Thymus (tissue), 11 donors: ENCODE measurements around the gene ASTN1. TPM values are rescaled to one million over a fixed set of nuclear protein-coding genes. Genes with fewer than 3 reads are reported as not detected.

Experiments
- DNase-seq, 9 donors: peaks; one replicate each; pipeline ENCODE4 v3.0.0-alpha.2; 2013; ENCODE audit warnings: low spot score in 9 of 9, low read depth in 6 of 9, missing footprints in 1 of 9
- H3K27ac ChIP-seq, 2 donors: one replicate each; pipeline ENCODE4 v1.5.1; 2013; ENCODE audit warnings: control low read depth in 1 of 2, low read depth in 1 of 2, low read length in 1 of 2, mild to moderate bottlenecking in 1 of 2, moderate library complexity in 1 of 2
- H3K27me3 ChIP-seq, 2 donors: one replicate each; pipeline ENCODE4 v1.5.1; 2013; ENCODE audit warnings: low read length in 1 of 2; ENCODE audit not compliant: control insufficient read depth in 2 of 2, insufficient read depth in 1 of 2
- H3K36me3 ChIP-seq, 2 donors: one replicate each; pipeline ENCODE4 v1.5.1; 2013; ENCODE audit warnings: low read length in 1 of 2, mild to moderate bottlenecking in 1 of 2, moderate library complexity in 1 of 2; ENCODE audit not compliant: control insufficient read depth in 2 of 2, insufficient read depth in 2 of 2
- H3K4me1 ChIP-seq, 2 donors: one replicate each; pipeline ENCODE4 v1.5.1; 2013; ENCODE audit warnings: low read length in 2 of 2; ENCODE audit not compliant: control insufficient read depth in 2 of 2, insufficient read depth in 2 of 2
- H3K4me3 ChIP-seq, 2 donors: one replicate each; pipeline ENCODE4 v1.5.1; 2013; ENCODE audit warnings: low read length in 2 of 2, control low read depth in 1 of 2, mild to moderate bottlenecking in 1 of 2
- H3K9me3 ChIP-seq, 2 donors: one replicate each; pipeline ENCODE4 v1.5.1; 2013; ENCODE audit warnings: low read length in 1 of 2, mild to moderate bottlenecking in 1 of 2; ENCODE audit not compliant: control insufficient read depth in 2 of 2, insufficient read depth in 1 of 2
- WGBS: extraction: QIAGEN DNeasy Blood & Tissue Kit; methylation state at CpG from one replicate; pipeline ENCODE4 v1.1.7; 2013; 5-methylcytosine and 5-hydroxymethylcytosine counted together
- polyA plus RNA-seq: library from polyadenylated mRNA; stranded (reverse); fragments of 200-250 nt; gene quantifications from one replicate; pipeline ENCODE4 v1.2.3, GENCODE V29; 2013
- total RNA-seq: library from RNA; stranded (reverse); fragments of 120-200 nt; gene quantifications from one replicate; pipeline ENCODE4 v1.2.4, GENCODE V29; 2013
- donor health status: healthy.

The ASTN1 gene
- total and polyA plus RNA-seq, 2 donors, result 0.09 to 0.24 TPM

DNA sequence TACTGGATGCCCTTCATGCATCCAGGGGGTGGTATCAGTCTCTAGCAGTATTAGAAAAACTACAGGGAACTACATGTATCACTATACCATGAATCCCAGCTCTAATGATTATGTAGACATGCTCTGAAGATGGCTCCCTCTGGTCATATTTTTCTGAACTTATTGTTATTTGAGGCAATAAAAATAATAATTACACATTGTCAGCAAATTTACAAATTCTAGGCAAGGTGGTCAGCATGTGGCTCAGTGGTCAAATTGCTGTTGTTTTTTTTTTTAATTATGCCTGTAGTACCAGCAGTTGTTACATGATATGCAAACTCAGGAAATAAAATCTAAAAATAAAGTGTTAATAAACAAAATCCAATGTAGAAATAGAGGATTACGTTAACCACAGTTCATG, 22.5 kb downstream of the ASTN1 start:
- WGBS, result 85% methylated on average over 1 of the region's 1 CpG
- H3K4me1 ChIP-seq, result no peaks in the 10 kb centered on the region
- no peaks in the 10 kb centered on the region for H3K36me3 ChIP-seq
- no peaks in the 10 kb centered on the region for H3K27me3 ChIP-seq
- H3K9me3 ChIP-seq, result no peaks in the 10 kb centered on the region
- no peak overlapping the region for H3K27ac ChIP-seq
- no peak for DNase-seq
- H3K4me3 ChIP-seq, result no peak overlapping the region

DNA sequence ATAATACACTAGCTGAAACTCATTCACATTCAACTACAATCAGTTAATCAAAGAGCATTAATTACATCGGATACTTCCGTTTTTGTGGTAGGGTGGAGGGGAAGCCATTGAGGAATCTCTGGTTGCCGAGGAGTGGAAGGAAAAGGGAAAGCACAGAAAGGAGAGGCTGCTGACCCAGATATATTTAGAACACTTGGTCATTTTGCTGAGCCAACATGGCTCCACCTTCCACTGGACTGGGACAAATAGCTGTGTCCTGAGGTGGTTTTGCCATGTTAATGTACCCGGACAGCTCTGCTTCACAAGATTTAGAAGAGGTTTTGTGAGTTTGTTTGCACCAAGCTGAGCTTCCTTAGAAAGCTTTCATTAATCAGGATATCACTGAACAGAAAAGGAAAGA, 26.2 kb downstream of the ASTN1 start:
- DNase-seq, result no peak
- H3K9me3 ChIP-seq, result no peaks in the 10 kb centered on the region
- no peaks in the 10 kb centered on the region for H3K36me3 ChIP-seq
- no peak overlapping the region for H3K27ac ChIP-seq
- WGBS, result 91% methylated on average over 4 of the region's 4 CpGs
- H3K27me3 ChIP-seq, result no peaks in the 10 kb centered on the region
- no peak overlapping the region for H3K4me3 ChIP-seq
- no peaks in the 10 kb centered on the region for H3K4me1 ChIP-seq

DNA sequence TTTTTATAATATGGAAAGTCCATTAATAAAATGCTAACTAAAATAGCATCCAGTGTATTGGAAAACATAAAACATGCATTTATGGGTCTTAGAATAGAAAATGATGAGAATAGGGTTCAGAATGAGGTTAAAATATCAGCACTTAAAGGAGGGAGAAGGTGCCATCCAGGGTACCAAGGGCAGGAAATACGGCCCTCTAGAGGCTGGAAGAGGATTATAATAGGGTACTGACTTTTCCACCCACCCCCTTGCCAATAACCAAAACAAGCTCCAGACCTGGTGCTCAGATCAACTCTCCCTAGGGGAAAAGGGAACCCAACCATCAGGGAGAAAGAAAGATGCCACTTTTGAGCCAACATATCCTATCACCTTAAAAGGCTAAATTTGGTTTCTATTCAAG, 26.7 kb downstream of the ASTN1 start:
- Histone ChIP-seq H3K9me3 (no peaks in the 10 kb centered on the region), H3K4me1 (no peaks in the 10 kb centered on the region), H3K36me3 (no peaks in the 10 kb centered on the region), H3K27ac (no peak overlapping the region), H3K27me3 (no peaks in the 10 kb centered on the region), H3K4me3 (no peak overlapping the region)
- WGBS, result 62% methylated on average over 1 of the region's 1 CpG
- DNase-seq, result no peak

DNA sequence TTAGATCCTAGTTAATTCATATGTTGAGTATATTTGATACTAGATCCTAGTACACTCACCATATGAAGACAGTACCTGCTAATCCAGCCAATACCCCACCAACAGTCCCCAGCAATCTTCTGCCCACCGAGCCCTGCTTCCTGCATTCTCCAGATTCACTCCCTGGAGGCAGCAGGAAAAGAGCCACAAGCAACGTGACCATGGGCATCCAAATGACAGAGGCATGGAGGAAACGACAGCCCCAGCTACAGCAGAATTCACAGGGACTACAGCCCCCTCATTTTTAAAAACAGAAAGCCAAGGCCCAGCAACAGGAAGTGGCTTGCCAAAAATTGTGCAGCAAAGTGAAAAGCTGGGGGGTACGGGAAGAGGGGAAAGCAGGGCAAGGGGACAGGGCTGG, 29.3 kb downstream of the ASTN1 start:
- no peak overlapping the region for H3K4me3 ChIP-seq
- H3K36me3 ChIP-seq, result no peaks in the 10 kb centered on the region
- H3K27ac ChIP-seq, result no peak overlapping the region
- H3K27me3 ChIP-seq, result no peaks in the 10 kb centered on the region
- H3K4me1 ChIP-seq, result no peaks in the 10 kb centered on the region
- WGBS, result 41% methylated on average over 4 of the region's 4 CpGs
- DNase-seq, result no peak
- H3K9me3 ChIP-seq, result no peaks in the 10 kb centered on the region

DNA sequence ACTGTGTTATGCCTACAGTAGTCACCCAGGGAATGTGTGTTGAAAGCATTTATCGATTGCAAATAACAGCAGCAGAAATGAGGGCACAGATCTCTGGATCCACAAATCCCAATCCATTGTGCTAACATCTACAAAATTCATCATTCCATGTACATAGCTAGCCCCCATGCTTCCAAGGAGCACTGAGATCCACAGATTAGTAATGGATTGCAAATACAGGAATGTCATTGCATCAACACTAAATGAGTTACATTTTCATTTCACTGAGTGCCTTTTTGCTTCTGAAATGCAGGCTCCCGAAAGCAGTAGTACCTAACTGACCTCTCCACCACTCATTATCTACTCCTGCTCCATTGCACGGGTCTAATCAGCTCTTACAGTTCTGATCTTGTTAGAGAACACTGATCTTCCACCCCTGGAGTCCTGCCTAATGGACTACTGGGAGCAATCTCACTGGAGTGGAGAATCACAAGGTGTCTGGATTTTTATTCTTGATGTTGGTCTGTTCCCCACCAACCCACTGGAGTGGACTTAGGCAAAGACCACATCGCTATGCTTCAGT, 30.5 kb downstream of the ASTN1 start:
- H3K36me3 ChIP-seq, result no peaks in the 10 kb centered on the region
- WGBS, result 91% methylated on average over 4 of the region's 4 CpGs

DNA sequence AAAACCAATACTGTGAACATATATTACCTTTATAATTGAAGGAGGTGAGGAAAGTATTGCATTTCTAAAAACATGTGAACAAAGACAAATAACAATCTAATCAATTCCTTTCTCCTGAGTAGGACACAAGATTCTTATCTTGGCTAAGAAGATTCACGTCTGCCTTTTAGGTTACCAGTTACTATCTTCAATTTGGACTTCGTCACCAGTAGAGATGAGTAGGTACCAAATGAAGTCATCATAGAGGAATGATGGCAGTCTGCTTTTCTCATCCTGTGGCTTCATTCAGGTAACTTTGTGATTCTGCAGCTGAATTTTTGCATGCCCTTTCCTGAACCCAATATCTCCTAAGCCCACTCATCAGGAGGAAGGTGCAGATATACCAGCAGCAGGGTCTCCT, 32.4 kb downstream of the ASTN1 start:
- DNase-seq, result no peak
- no peaks in the 10 kb centered on the region for H3K4me1 ChIP-seq
- no peaks in the 10 kb centered on the region for H3K9me3 ChIP-seq
- H3K27me3 ChIP-seq, result no peaks in the 10 kb centered on the region
- WGBS, result 95% methylated on average over 2 of the region's 2 CpGs
- no peak overlapping the region for H3K4me3 ChIP-seq
- H3K36me3 ChIP-seq, result no peaks in the 10 kb centered on the region
- no peak overlapping the region for H3K27ac ChIP-seq

More for the DNA sequence above, 30.5 kb downstream of the ASTN1 start:
- H3K27me3 ChIP-seq, result no peaks in the 10 kb centered on the region
- no peak overlapping the region for H3K27ac ChIP-seq
- no peaks in the 10 kb centered on the region for H3K4me1 ChIP-seq
- H3K9me3 ChIP-seq, result no peaks in the 10 kb centered on the region
- DNase-seq, result no peak
- H3K4me3 ChIP-seq, result no peak overlapping the region

DNA sequence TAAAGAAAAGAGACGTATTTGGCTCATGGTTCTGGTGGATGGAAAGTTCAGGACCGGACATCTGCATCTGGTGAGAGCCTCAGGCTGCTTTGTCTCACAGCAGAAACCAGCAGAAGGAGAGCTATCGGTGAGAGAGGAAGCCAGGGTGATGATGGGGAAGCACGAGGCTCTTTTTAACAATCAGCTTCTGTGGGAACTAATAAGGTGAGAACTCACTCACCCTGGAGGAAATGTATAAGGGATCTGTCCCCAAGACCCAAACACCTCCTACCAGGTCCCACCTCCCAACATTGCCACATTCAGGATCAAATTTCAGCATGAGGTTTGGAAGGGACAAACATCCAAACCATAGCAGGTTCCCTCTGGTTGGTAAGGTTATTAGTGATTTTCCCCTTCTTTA, 32.8 kb downstream of the ASTN1 start:
- WGBS, result 56% methylated on average over 4 of the region's 4 CpGs
- Histone ChIP-seq H3K9me3 (no peaks in the 10 kb centered on the region), H3K4me3 (no peak overlapping the region), H3K4me1 (no peaks in the 10 kb centered on the region), H3K27me3 (no peaks in the 10 kb centered on the region), H3K27ac (no peak overlapping the region), H3K36me3 (no peaks in the 10 kb centered on the region)
- no peak for DNase-seq

DNA sequence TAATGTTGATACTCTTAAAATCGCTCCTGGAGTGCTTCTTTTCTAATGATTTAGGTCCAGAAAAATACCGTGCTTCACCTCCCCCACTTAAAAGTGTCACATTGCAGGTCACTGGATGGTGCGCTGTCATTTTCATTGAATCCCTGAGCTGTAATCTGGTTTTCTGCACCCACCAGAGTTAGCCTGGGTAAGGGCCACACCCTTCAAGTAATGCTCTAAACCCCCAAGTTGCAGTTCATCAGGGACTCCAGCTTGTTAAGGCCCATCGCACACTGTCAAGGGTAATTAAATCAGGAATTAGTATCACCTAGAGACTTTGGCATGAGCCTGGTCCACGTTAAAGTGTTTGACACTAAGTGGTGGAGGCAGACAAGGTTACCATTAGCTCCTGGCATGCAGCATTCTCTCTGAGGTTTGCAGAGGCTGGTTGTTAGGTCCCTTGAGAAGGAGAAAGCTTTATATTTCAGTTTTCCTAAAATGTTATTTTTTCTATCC, 34.0 kb downstream of the ASTN1 start:
- no peaks in the 10 kb centered on the region for H3K4me1 ChIP-seq
- no peaks in the 10 kb centered on the region for H3K27me3 ChIP-seq
- no peak overlapping the region for H3K27ac ChIP-seq
- DNase-seq, result no peak
- H3K4me3 ChIP-seq, result no peak overlapping the region
- no peaks in the 10 kb centered on the region for H3K9me3 ChIP-seq
- H3K36me3 ChIP-seq, result no peaks in the 10 kb centered on the region
- WGBS, result 90% methylated on average over 5 of the region's 5 CpGs

DNA sequence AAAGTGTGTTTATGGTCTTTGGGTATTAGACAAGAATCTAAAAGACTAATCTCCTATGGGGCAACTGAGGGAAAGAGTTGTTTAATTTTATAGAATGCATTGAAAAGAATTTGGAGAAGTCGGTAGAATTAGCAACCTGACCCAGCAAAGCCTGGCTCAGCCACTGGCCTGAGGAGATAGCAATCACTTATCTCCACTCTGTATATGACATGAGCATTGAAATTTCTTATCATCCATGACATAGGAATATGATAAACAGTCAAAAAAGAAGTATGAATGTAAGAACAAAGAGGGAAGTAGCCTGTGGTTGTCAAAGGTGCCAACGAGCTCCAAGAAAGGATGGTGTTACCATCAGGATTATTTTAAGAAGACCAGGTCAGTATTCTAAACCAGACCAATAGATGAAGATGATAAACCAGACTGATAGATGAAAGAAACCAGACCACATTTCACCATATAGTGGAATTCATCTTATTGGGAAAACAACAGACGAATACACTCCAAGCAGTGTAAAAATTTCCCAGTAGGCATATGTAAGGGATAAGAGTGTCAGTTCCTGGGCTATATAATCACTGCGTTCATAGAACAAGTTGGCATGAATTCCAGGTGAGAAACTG, 35.7 kb downstream of the ASTN1 start:
- WGBS, result 86% methylated on average over 4 of the region's 4 CpGs

More for the DNA sequence above, 35.7 kb downstream of the ASTN1 start:
- no peak overlapping the region for H3K4me3 ChIP-seq
- no peak overlapping the region for H3K27ac ChIP-seq
- H3K36me3 ChIP-seq, result no peaks in the 10 kb centered on the region
- DNase-seq, result no peak
- H3K9me3 ChIP-seq, result no peaks in the 10 kb centered on the region
- H3K27me3 ChIP-seq, result no peaks in the 10 kb centered on the region
- no peaks in the 10 kb centered on the region for H3K4me1 ChIP-seq
